ENCODE measurements around the gene PAPOLA.

PAPOLA gene

GRCh38 chr14:96501740-96502620 is at the start of gene PAPOLA:
Gene PAPOLA (plus strand): TSS chr14:96502382. CDS start chr14:96502593, 211 bp downstream.
- H3K4me3 ChIP-seq (replicated peaks; ENCODE audit: low read depth, low read length): peak within 1 kb of the TSS; percentile 99
- peak; percentile 97 for DNase-seq (ENCODE audit: low read depth)
- no peak for TF ChIP-seq CTCF (IDR thresholded peaks at IDR 0.05; ENCODE audit: low read length, missing control alignments)

GRCh38 chr14:96452684-96453083 is 49.5 kb upstream of the PAPOLA start:
- no peak for DNase-seq (ENCODE audit: low read depth)
- no peak for TF ChIP-seq CTCF (IDR thresholded peaks at IDR 0.05; ENCODE audit: low read length, missing control alignments)

GRCh38 chr14:96455588-96455987 is 46.6 kb upstream of the PAPOLA start:
- H3K4me3 ChIP-seq (replicated peaks; ENCODE audit: low read depth, low read length): no peak overlapping the region
- DNase-seq (ENCODE audit: low read depth): no peak
- TF ChIP-seq CTCF (IDR thresholded peaks at IDR 0.05; ENCODE audit: low read length, missing control alignments): no peak

More at GRCh38 chr14:96452684-96453083, 49.5 kb upstream of the PAPOLA start:
- no peak overlapping the region for H3K4me3 ChIP-seq (replicated peaks; ENCODE audit: low read depth, low read length)

GRCh38 chr14:96459851-96460250 is 42.3 kb upstream of the PAPOLA start:
- no peak for TF ChIP-seq CTCF (IDR thresholded peaks at IDR 0.05; ENCODE audit: low read length, missing control alignments)
- no peak overlapping the region for H3K4me3 ChIP-seq (replicated peaks; ENCODE audit: low read depth, low read length)
- DNase-seq (ENCODE audit: low read depth): no peak

- DNase-seq (ENCODE audit: low read depth): no peak
- TF ChIP-seq CTCF (IDR thresholded peaks at IDR 0.05; ENCODE audit: low read length, missing control alignments): no peak
These were observed 40.0 kb upstream of the PAPOLA start for GRCh38 chr14:96461950-96462798.

GRCh38 chr14:96464136-96464535 is 38.0 kb upstream of the PAPOLA start:
- no peak for TF ChIP-seq CTCF (IDR thresholded peaks at IDR 0.05; ENCODE audit: low read length, missing control alignments)
- no peak overlapping the region for H3K4me3 ChIP-seq (replicated peaks; ENCODE audit: low read depth, low read length)
- no peak for DNase-seq (ENCODE audit: low read depth)

More at GRCh38 chr14:96461950-96462798, 40.0 kb upstream of the PAPOLA start:
- H3K4me3 ChIP-seq (replicated peaks; ENCODE audit: low read depth, low read length): no peak overlapping the region
